K562 (cell line): ENCODE results near the gene TUT1. TPM values are rescaled to one million over a fixed set of nuclear protein-coding genes. Genes with fewer than 3 reads are reported as not detected.
A peak's percentile ranks its signal among the peaks of the same experiment; 100 is the strongest.

Source experiments
- ATAC-seq: fragments of 200-7000 bp; cut with Tn5 transposase; 3 replicates; pipeline ENCODE4 v1.9.1; 2020; ENCODE audit warnings: moderate library complexity
- BruUV-seq: library from RNA; stranded (reverse); fragments of 400-500 nt; replicated peaks from 2 replicates; lab custom pipeline; 2021; lab: Mats Ljungman, UMichigan
- CTCF ChIA-PET: fragments of 300-600 bp; formaldehyde crosslinking; extraction: SDS; loops from one replicate; lab custom pipeline; 2021; ENCODE audit warnings: low intra/inter-chr PET ratio; lab: Yijun Ruan, JAX
- POLR2A ChIA-PET: fragments of 300-600, 350-650 bp; sonication (Branson Sonifier 250); formaldehyde crosslinking; extraction: SDS; loops from one replicate; lab custom pipeline; 2021; ENCODE audit warnings: antibody characterized with exemption, inconsistent platforms; lab: Yijun Ruan, JAX
- DNase-seq, 4 experiments: peaks; one replicate each; pipeline versions ENCODE4 v3.0.0 to v3.0.0-alpha.2; 2011 to 2018; ENCODE audit warnings: low spot score in 3 of 4, mixed read lengths in 3 of 4; ENCODE audit errors: extremely low read depth in 1 of 4
- FAIRE-seq: peaks from 2 replicates; lab custom pipeline; 2011; peaks lifted over from hg19 to GRCh38; lab: Jason Lieb, UNC
- H2AFZ ChIP-seq: 2 replicates; pipeline ENCODE4 v1.6.0; 2011; ENCODE audit warnings: low read depth, low read length, control low read depth, inconsistent platforms
- H3K27ac ChIP-seq: fragments of 200-600 bp; 3 replicates; pipeline ENCODE4 v1.8.0; 2011; ENCODE audit warnings: low read depth, mild to moderate bottlenecking, control low read depth, inconsistent platforms, low read length, moderate library complexity, mixed read lengths; ENCODE audit errors: extremely low read depth
- H3K27me3 ChIP-seq, 2 experiments: fragments of 300-600 bp in 1 of 2; 2 replicates in 1 of 2; 3 replicates in 1 of 2; pipeline versions ENCODE4 v1.6.0 to v1.8.0; 2011; ENCODE audit warnings: inconsistent platforms in 2 of 2, low read length in 2 of 2, mild to moderate bottlenecking in 1 of 2, mixed read lengths in 1 of 2, moderate library complexity in 1 of 2; ENCODE audit not compliant: control insufficient read depth in 2 of 2, insufficient read depth in 2 of 2
- H3K36me3 ChIP-seq: fragments of 300-600 bp; 3 replicates; pipeline ENCODE4 v1.8.0; 2011; ENCODE audit warnings: mild to moderate bottlenecking, low read length, inconsistent platforms; ENCODE audit not compliant: control insufficient read depth, insufficient read depth
- H3K4me1 ChIP-seq, 2 experiments: fragments of 200-600 bp in 1 of 2; replicated peaks in 1 of 2; 2 replicates in 1 of 2; 3 replicates in 1 of 2; pipeline versions ENCODE4 v1.5.1 to v1.8.0; 2011; ENCODE audit warnings: inconsistent platforms in 2 of 2, low read length in 2 of 2, mild to moderate bottlenecking in 1 of 2, mixed read lengths in 1 of 2, moderate library complexity in 1 of 2; ENCODE audit not compliant: control insufficient read depth in 2 of 2, insufficient read depth in 2 of 2
- H3K4me2 ChIP-seq: 2 replicates; pipeline ENCODE4 v1.6.1; 2011; ENCODE audit warnings: low read length, control low read depth, inconsistent platforms, mixed read lengths; ENCODE audit not compliant: insufficient read depth
- H3K4me3 ChIP-seq: fragments of 200-600 bp; sonication (generic), shearing (Covaris generic); 2 replicates; pipeline ENCODE4 v1.5.1; 2016; ENCODE audit warnings: control low read depth, inconsistent platforms
- H3K79me2 ChIP-seq: fragments of 200-600 bp; 3 replicates; pipeline ENCODE4 v1.8.0; 2011; ENCODE audit warnings: low read length, inconsistent platforms; ENCODE audit not compliant: control insufficient read depth, insufficient read depth
- H3K9ac ChIP-seq, 2 experiments: 2 replicates each; pipeline versions ENCODE4 v1.6.0 to v1.6.1; 2011; ENCODE audit warnings: low read depth in 2 of 2, low read length in 2 of 2, control low read depth in 1 of 2, inconsistent platforms in 1 of 2, mild to moderate bottlenecking in 1 of 2, mixed read lengths in 1 of 2; ENCODE audit not compliant: insufficient read depth in 1 of 2
- H3K9me1 ChIP-seq: one replicate; pipeline ENCODE4 v1.6.0; 2011; ENCODE audit warnings: inconsistent platforms, mild to moderate bottlenecking, low read length, moderate library complexity; ENCODE audit not compliant: control insufficient read depth, insufficient read depth
- H3K9me3 ChIP-seq: replicated peaks from 2 replicates; pipeline ENCODE4 v1.5.1; 2011; ENCODE audit warnings: low read depth, low read length, inconsistent platforms; ENCODE audit not compliant: control insufficient read depth, insufficient read depth
- H4K20me1 ChIP-seq: replicated peaks from 2 replicates; pipeline ENCODE4 v1.6.1; 2011; ENCODE audit warnings: low read length, inconsistent platforms, mixed read lengths; ENCODE audit not compliant: control insufficient read depth, insufficient read depth
- ASH1L ChIP-seq: fragments of 450-650 bp; IDR thresholded peaks from 2 replicates; pipeline ENCODE4 v1.6.1; 2018; ENCODE audit warnings: borderline replicate concordance, mild to moderate bottlenecking, low read depth; ENCODE audit not compliant: partially characterized antibody
- GABPB1 ChIP-seq: sonication (generic); formaldehyde crosslinking; IDR thresholded peaks from 2 replicates; pipeline ENCODE4 v1.8.0; 2022; ENCODE audit warnings: mild to moderate bottlenecking, missing genetic modification reagents
- GMEB1 ChIP-seq: fragments of 250-450 bp; sonication (Bioruptor Pico); IDR thresholded peaks from 2 replicates; pipeline ENCODE4 v1.4.0; 2020; ENCODE audit warnings: mild to moderate bottlenecking
- HNRNPK ChIP-seq: fragments of 200-400 bp; formaldehyde crosslinking; IDR thresholded peaks from one replicate; pipeline ENCODE4 v1.6.1; 2018; ENCODE audit warnings: mild to moderate bottlenecking, low read depth, low read length; ENCODE audit not compliant: poor library complexity, severe bottlenecking
- KLF6 ChIP-seq: fragments of 250-450 bp; sonication (Bioruptor Pico); IDR thresholded peaks from 2 replicates; pipeline ENCODE4 v1.4.0; 2020; ENCODE audit warnings: mild to moderate bottlenecking, moderate library complexity, borderline replicate concordance
- SMARCA4 ChIP-seq: fragments of 450-650 bp; IDR thresholded peaks from 2 replicates; pipeline ENCODE4 v1.6.1; 2016
- ZNF23 ChIP-seq: fragments of 250-450 bp; sonication (Bioruptor Pico); IDR thresholded peaks from 2 replicates; pipeline ENCODE4 v1.4.0; 2020; ENCODE audit warnings: mild to moderate bottlenecking
- ZNF408 ChIP-seq: fragments of 250-450 bp; sonication (Bioruptor Pico); IDR thresholded peaks from 2 replicates; pipeline ENCODE4 v1.4.0; 2020; ENCODE audit warnings: low read depth, mild to moderate bottlenecking, moderate library complexity
- ZNF780A ChIP-seq: fragments of 250-450 bp; sonication (Bioruptor Pico); IDR thresholded peaks from 2 replicates; pipeline ENCODE4 v1.5.0; 2021; ENCODE audit warnings: mild to moderate bottlenecking
- WGBS: fragments of 100-300 bp; shearing (Covaris generic); methylation state at CpG from one replicate; pipeline ENCODE4 v1.1.6; 2016; ENCODE audit warnings: low coverage, mixed read lengths; ENCODE audit not compliant: insufficient coverage; ENCODE audit errors: missing lambda C conversion rate; 5-methylcytosine and 5-hydroxymethylcytosine counted together
- in situ Hi-C: fragments of 300-500 bp; cut with MboI; formaldehyde crosslinking; loops from 4 replicates; pipeline ENCODE4 v1.15.0; 2018; ENCODE audit warnings: inconsistent platforms, mixed read lengths
- intact Hi-C: fragments of 100-400 bp; cut with micrococcal nuclease; formaldehyde crosslinking; loops from 2 replicates; pipeline ENCODE4 v1.14.2; 2022
- polyA plus RNA-seq, 8 experiments: library from polyadenylated mRNA; depleted of rRNA in 4 of 8; stranded (reverse) in 5 of 8; unstranded in 3 of 8; fragments of >200 nt; fragmentation: Nextera tagmentation in 2 of 8; fragmentation: Illumina TruSeq in 1 of 8; extraction: Ambion mirVana in 2 of 8; extraction: Trizol in 1 of 8; gene quantifications; 2 replicates each; pipeline versions ENCODE4 v1.2.1 to v1.2.3, GENCODE V29; 2011 to 2014; ENCODE audit warnings: inconsistent platforms in 1 of 8, missing spikeins in 1 of 8
- total RNA-seq, 7 experiments: library from RNA; depleted of rRNA in 6 of 7; stranded (reverse); fragments of >200 nt in 6 of 7; fragmentation: Illumina TruSeq in 2 of 7; extraction: Trizol in 2 of 7; gene quantifications; 2 replicates each; pipeline versions ENCODE4 v1.2.1 to v1.2.3, GENCODE V29; 2011 to 2021; ENCODE audit warnings: low replicate concordance in 1 of 7
- TF ChIP-seq, protein P1 (sequence below), 2 experiments: fragments of 450-650 bp; formaldehyde crosslinking in 1 of 2; IDR thresholded peaks; 2 replicates each; pipeline versions ENCODE4 v1.4.0 to v1.6.1; 2014 to 2020; ENCODE audit warnings: mild to moderate bottlenecking in 2 of 2, borderline replicate concordance in 1 of 2, low read depth in 1 of 2

TUT1 gene
- total and polyA plus RNA-seq, 9 of the 15 experiments (the other 6 are each of a cell fraction or from before 2014, with no cell fraction given) = 0.66 to 44.3 (median 15.7) TPM

- Histone ChIP-seq H3K36me3 (peaks cover 59% of the 10 kb centered on the region), H4K20me1 (0 out of 2 replicates have a peak, but pooled peaks cover 5% of the 10 kb centered on the region), H3K79me2 (peaks cover 24% of the 10 kb centered on the region), H3K9me1 (peaks cover 2% of the 10 kb centered on the region), H3K4me2 (peak within 1 kb of the TSS; percentile 96), H3K4me1 (peaks cover 29 to 65% of the 10 kb centered on the region in 2 experiments), H3K27me3 (no peaks in the 10 kb centered on the region), H3K9ac (peak within 1 kb of the TSS; percentile 93), H3K4me3 (peak within 1 kb of the TSS; percentile 75), H2AFZ (peak within 1 kb of the TSS; percentile 87), H3K9me3 (no peaks in the 10 kb centered on the region), H3K27ac (peak within 1 kb of the TSS; percentile 90)
- BruUV-seq = no TSS peak
- in situ Hi-C loops (no loop called here), intact Hi-C loops (loop anchor here (2.0 to 5.0 kb wide), 2 partner anchors 34 to 80 kb away; partner anchors contain the start of gene GANAB)
- POLR2A ChIA-PET = interaction anchor here (0.9 to 1.9 kb wide), 9 partner anchors 8 to 188 kb away, joined by 3 to 7 read pairs (median 4); partner anchors contain the start of genes B3GAT3, C11orf98, CSKMT and MTA2
- CTCF ChIA-PET = interaction anchor here (0.6 to 2.6 kb wide), 9 partner anchors 9 to 218 kb away, joined by 3 to 17 read pairs (median 3); partner anchors contain the start of genes B3GAT3 and GANAB
- FAIRE-seq (peak; percentile 79), ATAC-seq (peak; percentile 83), DNase-seq (peak; percentile 91 to 95 (median 92))
- 12% methylated on average over 18 of the region's 91 CpGs for WGBS
- TF ChIP-seq KLF6 (CRISPR knock-in tag) (no peak), GABPB1 (CRISPR knock-in tag) (peak; percentile 53), ZNF23 (CRISPR knock-in tag) (no peak), SMARCA4 (no peak), HNRNPK (no peak), ZNF408 (CRISPR knock-in tag) (no peak), GMEB1 (no peak), ASH1L (no peak), ZNF780A (CRISPR knock-in tag) (no peak)
- TF ChIP-seq, protein P1, sequence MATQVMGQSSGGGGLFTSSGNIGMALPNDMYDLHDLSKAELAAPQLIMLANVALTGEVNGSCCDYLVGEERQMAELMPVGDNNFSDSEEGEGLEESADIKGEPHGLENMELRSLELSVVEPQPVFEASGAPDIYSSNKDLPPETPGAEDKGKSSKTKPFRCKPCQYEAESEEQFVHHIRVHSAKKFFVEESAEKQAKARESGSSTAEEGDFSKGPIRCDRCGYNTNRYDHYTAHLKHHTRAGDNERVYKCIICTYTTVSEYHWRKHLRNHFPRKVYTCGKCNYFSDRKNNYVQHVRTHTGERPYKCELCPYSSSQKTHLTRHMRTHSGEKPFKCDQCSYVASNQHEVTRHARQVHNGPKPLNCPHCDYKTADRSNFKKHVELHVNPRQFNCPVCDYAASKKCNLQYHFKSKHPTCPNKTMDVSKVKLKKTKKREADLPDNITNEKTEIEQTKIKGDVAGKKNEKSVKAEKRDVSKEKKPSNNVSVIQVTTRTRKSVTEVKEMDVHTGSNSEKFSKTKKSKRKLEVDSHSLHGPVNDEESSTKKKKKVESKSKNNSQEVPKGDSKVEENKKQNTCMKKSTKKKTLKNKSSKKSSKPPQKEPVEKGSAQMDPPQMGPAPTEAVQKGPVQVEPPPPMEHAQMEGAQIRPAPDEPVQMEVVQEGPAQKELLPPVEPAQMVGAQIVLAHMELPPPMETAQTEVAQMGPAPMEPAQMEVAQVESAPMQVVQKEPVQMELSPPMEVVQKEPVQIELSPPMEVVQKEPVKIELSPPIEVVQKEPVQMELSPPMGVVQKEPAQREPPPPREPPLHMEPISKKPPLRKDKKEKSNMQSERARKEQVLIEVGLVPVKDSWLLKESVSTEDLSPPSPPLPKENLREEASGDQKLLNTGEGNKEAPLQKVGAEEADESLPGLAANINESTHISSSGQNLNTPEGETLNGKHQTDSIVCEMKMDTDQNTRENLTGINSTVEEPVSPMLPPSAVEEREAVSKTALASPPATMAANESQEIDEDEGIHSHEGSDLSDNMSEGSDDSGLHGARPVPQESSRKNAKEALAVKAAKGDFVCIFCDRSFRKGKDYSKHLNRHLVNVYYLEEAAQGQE (IDR thresholded peaks at IDR 0.05; ENCODE audit: borderline replicate concordance) = peak; percentile 35
- TF ChIP-seq, protein P1 (CRISPR knock-in tag; IDR thresholded peaks at IDR 0.05; ENCODE audit: low read depth) = no peak
Measured at GRCh38 chr11:62612366-62613290, 21.3 kb upstream of the TUT1 start, which contains the start of the genes EML3 and ROM1. Gene EML3 (minus strand): TSS chr11:62612775. CDS start chr11:62612457, 318 bp downstream. Gene ROM1 (plus strand): TSS chr11:62613257. CDS start chr11:62613282, 25 bp downstream.
